Measurements from ENCODE around the gene ZNF778.

The ZNF778 gene

GRCh38 chr16:89193576-89194293 lies 23.8 kb upstream of the ZNF778 start:
- no peak for DNase-seq (ENCODE audit: extremely low read depth in 1 of 2, low read depth in 1 of 2)

GRCh38 chr16:89194340-89195311 lies 22.9 kb upstream of the ZNF778 start:
- DNase-seq (ENCODE audit: extremely low read depth in 1 of 2, low read depth in 1 of 2), result no peak

GRCh38 chr16:89195521-89196171 lies 21.9 kb upstream of the ZNF778 start:
- DNase-seq (ENCODE audit: extremely low read depth in 1 of 2, low read depth in 1 of 2), result no peak

GRCh38 chr16:89197033-89197632 lies 20.4 kb upstream of the ZNF778 start:
- no peak for DNase-seq (ENCODE audit: extremely low read depth in 1 of 2, low read depth in 1 of 2)

- no peak for DNase-seq (ENCODE audit: extremely low read depth in 1 of 2, low read depth in 1 of 2)
Observed at GRCh38 chr16:89197633-89198416, 19.7 kb upstream of the ZNF778 start.

- no peak for DNase-seq (ENCODE audit: extremely low read depth in 1 of 2, low read depth in 1 of 2)
Observed at GRCh38 chr16:89198417-89199240, 18.9 kb upstream of the ZNF778 start.

GRCh38 chr16:89199241-89200123 lies 18.0 kb upstream of the ZNF778 start:
- DNase-seq (ENCODE audit: extremely low read depth in 1 of 2, low read depth in 1 of 2), result no peak

GRCh38 chr16:89200124-89200849 lies 17.2 kb upstream of the ZNF778 start, which contains the start of gene SLC22A31:
SLC22A31 (minus strand) TSS chr16:89200537; CDS start chr16:89200501, 36 bp downstream.
- DNase-seq (ENCODE audit: extremely low read depth in 1 of 2, low read depth in 1 of 2), result no peak

GRCh38 chr16:89200850-89201411 lies 16.6 kb upstream of the ZNF778 start:
- no peak for DNase-seq (ENCODE audit: extremely low read depth in 1 of 2, low read depth in 1 of 2)

GRCh38 chr16:89201439-89202377 lies 15.8 kb upstream of the ZNF778 start:
- peak; percentile 56 to 67 for DNase-seq (ENCODE audit: extremely low read depth in 1 of 2, low read depth in 1 of 2)

- DNase-seq (ENCODE audit: extremely low read depth in 1 of 2, low read depth in 1 of 2), result no peak
Observed at GRCh38 chr16:89202422-89203215, 14.9 kb upstream of the ZNF778 start.

- no peak for DNase-seq (ENCODE audit: extremely low read depth in 1 of 2, low read depth in 1 of 2)
Observed at GRCh38 chr16:89207993-89208392, 9.5 kb upstream of the ZNF778 start.

- DNase-seq (ENCODE audit: extremely low read depth in 1 of 2, low read depth in 1 of 2), result no peak
Observed at GRCh38 chr16:89209522-89210044, 7.9 kb upstream of the ZNF778 start.

- DNase-seq (ENCODE audit: extremely low read depth in 1 of 2, low read depth in 1 of 2), result no peak
Observed at GRCh38 chr16:89210165-89210903, 7.2 kb upstream of the ZNF778 start.
